Cardiac muscle cell (in vitro differentiated cells and primary cell): ENCODE measurements around the gene USP54. TPM values are rescaled to one million over a fixed set of nuclear protein-coding genes. Genes with fewer than 3 reads are reported as not detected.

Experiments
- DNase-seq, 2 donors: peaks; one replicate each; pipeline versions ENCODE4 v3.0.0 to v3.0.0-alpha.2; 2010 to 2017; ENCODE audit warnings: low read depth in 1 of 2, low spot score in 1 of 2
- H3K27ac ChIP-seq: fragments of 200-600 bp; sonication (generic); 2 replicates; pipeline ENCODE4 v1.5.1; 2016
- H3K27me3 ChIP-seq: fragments of 200-600 bp; sonication (generic); 2 replicates; pipeline ENCODE4 v1.6.0; 2016; ENCODE audit warnings: control low read depth
- H3K36me3 ChIP-seq: fragments of 200-600 bp; sonication (generic); 2 replicates; pipeline ENCODE4 v1.5.1; 2016; ENCODE audit warnings: control low read depth
- H3K4me1 ChIP-seq: fragments of 200-600 bp; sonication (generic); 2 replicates; pipeline ENCODE4 v1.8.1; 2017; ENCODE audit warnings: low read depth, mild to moderate bottlenecking, mixed run types
- H3K4me3 ChIP-seq: fragments of 200-600 bp; sonication (generic); 2 replicates; pipeline ENCODE4 v1.5.1; 2016; ENCODE audit warnings: mild to moderate bottlenecking
- H3K9me3 ChIP-seq: fragments of 200-600 bp; sonication (generic); 2 replicates; pipeline ENCODE4 v1.5.1; 2017; ENCODE audit warnings: low read depth, mild to moderate bottlenecking, control low read depth
- CTCF ChIP-seq: IDR thresholded peaks from 2 replicates; pipeline ENCODE4 v1.5.1; 2012; ENCODE audit warnings: low read depth, mild to moderate bottlenecking, low read length
- polyA plus RNA-seq: library from polyadenylated mRNA; unstranded; fragments of >200 nt; fragmentation: Nextera tagmentation; extraction: Ambion mirVana; gene quantifications from 2 replicates; pipeline ENCODE4 v1.2.1, GENCODE V29; 2016
- total RNA-seq: library from RNA; depleted of rRNA; stranded (reverse); fragments of >200 nt; gene quantifications from 2 replicates; pipeline ENCODE4 v1.2.3, GENCODE V29; 2016

Gene USP54
- total and polyA plus RNA-seq, 2 experiments from 2014 or later, result 10.6 to 12.4 TPM

DNA sequence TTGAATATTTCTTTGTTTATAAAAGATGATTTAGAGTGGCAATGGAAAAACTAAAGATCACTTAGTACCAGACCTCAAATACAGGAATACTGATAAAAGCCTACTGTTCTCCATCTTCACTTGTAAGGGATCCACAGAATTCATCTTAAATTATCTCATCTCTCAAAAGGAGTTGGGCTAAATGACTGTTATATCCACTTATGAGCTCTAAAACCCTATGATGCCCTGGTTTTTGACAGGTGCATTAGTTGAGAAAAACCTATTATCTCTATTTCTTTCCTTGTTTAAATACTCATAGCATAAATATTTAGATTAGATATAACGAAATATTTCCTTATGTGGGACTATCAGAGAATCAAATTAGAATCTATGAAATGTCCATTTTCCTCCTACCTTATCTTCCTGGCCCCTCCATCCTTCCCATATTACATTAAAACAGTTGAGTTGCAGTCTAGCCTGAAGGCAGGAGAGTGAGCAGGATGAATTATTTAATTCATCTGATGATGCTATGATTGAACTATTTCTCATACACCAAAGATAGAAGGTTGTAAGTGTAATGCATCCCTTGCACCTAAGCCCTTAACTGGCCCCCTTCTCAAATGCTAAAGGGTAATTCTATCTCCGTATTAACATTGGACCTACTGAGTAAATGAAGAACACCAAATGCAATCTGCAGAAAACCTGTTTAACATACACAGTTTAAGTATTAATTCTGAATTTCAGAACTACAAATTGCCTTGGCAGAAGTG lies 125.0 kb downstream of the USP54 start:
- Histone ChIP-seq H3K4me3 (no peak overlapping the region), H3K27me3 (no peaks in the 10 kb centered on the region), H3K9me3 (no peaks in the 10 kb centered on the region), H3K27ac (no peak overlapping the region), H3K4me1 (peaks cover 29% of the 10 kb centered on the region), H3K36me3 (peaks cover 15% of the 10 kb centered on the region)
- DNase-seq, result no peak
- TF ChIP-seq CTCF, result no peak

- Histone ChIP-seq H3K4me3 (no peak overlapping the region), H3K9me3 (no peaks in the 10 kb centered on the region), H3K27me3 (no peaks in the 10 kb centered on the region), H3K36me3 (peaks cover 2% of the 10 kb centered on the region), H3K4me1 (peaks cover 12% of the 10 kb centered on the region), H3K27ac (no peak overlapping the region)
- no peak for TF ChIP-seq CTCF
- DNase-seq, result no peak
Observed at GRCh38 chr10:73460897-73461296, 130.2 kb downstream of the USP54 start.

- H3K27me3 ChIP-seq, result no peaks in the 10 kb centered on the region
- H3K9me3 ChIP-seq, result no peaks in the 10 kb centered on the region
Observed at GRCh38 chr10:73459683-73460314, 131.3 kb downstream of the USP54 start.

GRCh38 chr10:73456187-73456890 lies 134.8 kb downstream of the USP54 start:
- H3K4me3 ChIP-seq, result no peak overlapping the region
- peaks cover 12% of the 10 kb centered on the region for H3K4me1 ChIP-seq
- peak in 1 of 2 donors; percentile 54 for DNase-seq
- no peaks in the 10 kb centered on the region for H3K9me3 ChIP-seq
- H3K27me3 ChIP-seq, result no peaks in the 10 kb centered on the region
- no peak for TF ChIP-seq CTCF
- peaks cover 12% of the 10 kb centered on the region for H3K36me3 ChIP-seq
- H3K27ac ChIP-seq, result peak overlapping the region; percentile 31

More at GRCh38 chr10:73459683-73460314, 131.3 kb downstream of the USP54 start:
- peak in 1 of 2 donors; percentile 47 for DNase-seq
- H3K4me3 ChIP-seq, result no peak overlapping the region
- TF ChIP-seq CTCF, result no peak
- no peak overlapping the region for H3K27ac ChIP-seq
- peaks cover 12% of the 10 kb centered on the region for H3K4me1 ChIP-seq
- no peaks in the 10 kb centered on the region for H3K36me3 ChIP-seq

- DNase-seq, result no peak
- Histone ChIP-seq H3K4me1 (peaks cover 7% of the 10 kb centered on the region), H3K27ac (no peak overlapping the region), H3K9me3 (no peaks in the 10 kb centered on the region), H3K27me3 (no peaks in the 10 kb centered on the region), H3K36me3 (peaks cover 15% of the 10 kb centered on the region), H3K4me3 (no peak overlapping the region)
- TF ChIP-seq CTCF, result no peak
Observed at GRCh38 chr10:73449113-73449512, 142.0 kb downstream of the USP54 start.
